ENCODE data around the gene DUSP19. TPM values are rescaled to one million over a fixed set of nuclear protein-coding genes. Genes with fewer than 3 reads are reported as not detected.
A peak's percentile ranks its signal among the peaks of the same experiment; 100 is the strongest.

The DUSP19 gene
- total and polyA plus RNA-seq, 2 of the 13 experiments (the other 11 are each of a cell fraction or from before 2014, with no cell fraction given): 1.3 to 1.9 TPM

DNA sequence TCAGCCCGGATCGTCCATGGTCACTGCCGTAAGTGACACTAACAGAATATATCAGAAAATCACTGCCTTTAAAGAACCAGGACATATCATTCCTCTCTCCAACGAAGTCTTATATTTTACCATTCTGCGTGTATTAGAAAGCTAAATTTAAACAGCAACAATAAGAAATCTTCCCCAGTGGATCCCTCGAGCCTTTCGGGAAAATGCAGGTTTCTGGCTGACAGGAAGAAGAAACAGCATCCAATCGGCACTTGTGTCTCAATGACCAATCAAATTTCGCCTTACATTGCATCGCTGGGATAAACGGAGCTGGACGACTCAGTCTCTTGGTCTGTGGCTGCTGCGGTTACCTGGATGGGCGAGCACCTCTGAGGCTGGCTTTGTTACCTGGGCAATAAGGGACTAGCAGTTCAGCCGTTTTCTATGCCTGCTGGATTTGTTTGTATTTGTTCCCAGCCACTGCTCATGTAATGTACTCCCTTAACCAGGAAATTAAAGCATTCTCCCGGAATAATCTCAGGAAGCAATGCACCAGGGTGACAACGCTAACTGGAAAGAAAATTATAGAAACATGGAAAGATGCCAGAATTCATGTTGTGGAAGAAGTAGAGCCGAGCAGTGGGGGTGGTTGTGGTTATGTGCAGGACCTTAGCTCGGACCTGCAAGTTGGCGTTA is at the start of gene DUSP19 (continued):
- TF ChIP-seq ZSCAN5A (CRISPR knock-in tag; IDR thresholded peaks at IDR 0.05; ENCODE audit: borderline replicate concordance): no peak
- TF ChIP-seq FOXJ3 (CRISPR knock-in tag; IDR thresholded peaks at IDR 0.05; ENCODE audit: borderline replicate concordance): peak; percentile 56; the same call in 1 of the 2 replicates
- no peak for TF ChIP-seq ZSCAN29 (CRISPR knock-in tag; conservative IDR thresholded peaks at IDR 0.05)
- TF ChIP-seq SMAD1 (CRISPR knock-in tag; IDR thresholded peaks at IDR 0.05; ENCODE audit: borderline replicate concordance, low read depth): peak; percentile 44; the same call in 1 of the 2 replicates
- TF ChIP-seq ZNF670 (CRISPR knock-in tag; IDR thresholded peaks at IDR 0.05; ENCODE audit: borderline replicate concordance): no peak
- TF ChIP-seq ZNF318 (CRISPR knock-in tag; IDR thresholded peaks at IDR 0.05): no peak
- peak; percentile 40; the same call in 1 of the 2 replicates for TF ChIP-seq ZNF691 (CRISPR knock-in tag; IDR thresholded peaks at IDR 0.05; ENCODE audit: borderline replicate concordance, low read depth)
- no peak for TF ChIP-seq ZFP62 (CRISPR knock-in tag; IDR thresholded peaks at IDR 0.05)
- no peak for TF ChIP-seq EZH2 (conservative IDR thresholded peaks at IDR 0.05; ENCODE audit: low read depth, low read length)
- TF ChIP-seq BORCS8-MEF2B (CRISPR knock-in tag; IDR thresholded peaks at IDR 0.05): peak; percentile 47; the same call in 1 of the 2 replicates
- TF ChIP-seq ZNF597 (CRISPR knock-in tag; IDR thresholded peaks at IDR 0.05): no peak
- TF ChIP-seq NCOA5 (CRISPR knock-in tag; IDR thresholded peaks at IDR 0.05): no peak
- no peak for TF ChIP-seq SIN3B (IDR thresholded peaks at IDR 0.05; ENCODE audit: low read length)
- peak; percentile 90 for TF ChIP-seq ZMYM4 (CRISPR knock-in tag; IDR thresholded peaks at IDR 0.05)
- 0 out of 2 replicates have a peak, but pooled peaks have one; percentile 16 for TF ChIP-seq MAZ (IDR thresholded peaks at IDR 0.05; ENCODE audit: borderline replicate concordance, low read depth, low read length)
- peak; percentile 71; the same call in 1 of the 2 replicates for TF ChIP-seq MAZ (CRISPR knock-in tag; IDR thresholded peaks at IDR 0.05; ENCODE audit: low read depth)
- TF ChIP-seq ZNF329 (CRISPR knock-in tag; IDR thresholded peaks at IDR 0.05; ENCODE audit: low read depth): no peak
- no peak for TF ChIP-seq ZNF768 (CRISPR knock-in tag; IDR thresholded peaks at IDR 0.05)
